SKM-1 treated with dmso at 0.1 percent for 144 hours (cell line): ENCODE data around the gene MXD1.

Experiments
- DNase-seq: peaks from one replicate; lab custom pipeline; 2025; ENCODE audit not compliant: unreplicated experiment; lab: John Stamatoyannopoulos, UW

Gene MXD1

DNA sequence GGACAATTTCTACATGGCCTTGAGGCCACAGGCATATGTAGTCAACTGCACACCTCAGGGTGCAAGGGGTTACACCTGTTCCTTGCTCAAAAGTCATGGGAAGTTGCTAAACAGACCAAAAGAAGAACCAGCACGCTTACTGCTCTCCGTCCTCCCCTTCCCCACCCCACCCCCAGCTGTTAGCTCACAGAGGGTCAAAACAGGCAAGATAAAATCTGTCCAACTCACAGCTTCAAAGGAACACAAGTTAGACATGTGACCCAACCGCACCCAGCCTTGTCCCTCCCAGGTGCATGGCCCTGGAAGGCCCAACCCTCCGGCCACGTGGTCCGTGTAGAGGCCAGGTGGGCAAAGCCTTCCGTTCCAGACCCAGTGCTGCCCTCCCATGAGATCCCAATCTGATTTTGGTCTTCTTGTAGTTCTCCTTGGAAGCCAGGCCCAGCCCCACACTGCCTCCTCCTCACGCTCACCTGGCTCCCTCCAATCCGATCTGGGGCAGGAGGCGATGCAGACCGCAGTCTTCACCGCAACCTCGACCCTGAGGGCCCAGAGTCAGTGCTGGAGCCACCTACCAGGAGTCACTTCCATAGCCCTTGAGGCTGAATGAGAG, 61.0 kb downstream of the MXD1 start:
- DNase-seq: peak; percentile 39

DNA sequence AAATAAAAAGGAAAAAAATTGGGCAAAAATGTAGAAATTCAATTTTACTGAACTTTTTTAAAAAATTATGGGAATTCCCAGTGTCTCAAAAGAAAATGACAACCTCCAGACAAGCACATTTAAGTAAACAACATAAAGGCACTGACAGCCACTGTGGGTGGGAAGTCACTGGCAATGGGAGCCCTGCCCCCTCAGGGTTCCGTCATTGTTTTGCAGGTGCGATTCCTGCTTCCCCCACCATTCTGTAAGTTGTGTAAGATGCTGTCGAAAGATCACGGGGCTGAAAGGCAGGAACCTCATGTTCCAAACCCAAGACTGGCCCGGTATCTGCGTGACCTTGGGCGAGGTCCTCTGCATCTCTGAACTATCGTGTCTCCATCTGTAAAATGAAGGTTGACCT, 62.3 kb downstream of the MXD1 start:
- DNase-seq: no peak

DNA sequence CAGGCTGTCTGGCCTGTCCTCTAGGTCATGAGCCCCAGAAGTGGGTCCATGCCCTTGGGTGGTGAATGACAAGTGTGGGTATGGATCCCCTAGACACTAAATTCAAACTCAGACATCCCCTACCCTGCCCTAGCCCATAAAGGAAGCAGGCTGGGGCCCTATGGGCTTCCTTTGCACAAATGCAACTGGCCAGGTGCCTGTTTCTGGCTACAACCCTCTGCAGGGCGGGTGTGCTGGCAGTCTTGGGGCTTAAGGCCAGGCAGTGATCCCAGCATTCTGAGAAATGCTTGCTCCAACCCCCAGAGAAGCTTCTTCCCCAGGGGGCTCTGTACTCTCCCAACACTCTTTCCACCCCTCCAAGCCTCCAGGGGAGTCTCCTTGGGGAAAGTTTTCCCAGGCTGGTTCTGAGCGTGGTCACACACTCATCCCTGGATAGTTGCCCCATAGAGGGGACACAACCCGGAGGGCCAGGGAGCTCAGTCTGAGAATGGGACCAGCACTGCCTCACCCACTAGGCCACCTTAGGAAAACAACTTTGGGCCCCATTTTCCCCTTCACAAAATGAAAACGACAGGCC, 63.1 kb downstream of the MXD1 start:
- no peak for DNase-seq

DNA sequence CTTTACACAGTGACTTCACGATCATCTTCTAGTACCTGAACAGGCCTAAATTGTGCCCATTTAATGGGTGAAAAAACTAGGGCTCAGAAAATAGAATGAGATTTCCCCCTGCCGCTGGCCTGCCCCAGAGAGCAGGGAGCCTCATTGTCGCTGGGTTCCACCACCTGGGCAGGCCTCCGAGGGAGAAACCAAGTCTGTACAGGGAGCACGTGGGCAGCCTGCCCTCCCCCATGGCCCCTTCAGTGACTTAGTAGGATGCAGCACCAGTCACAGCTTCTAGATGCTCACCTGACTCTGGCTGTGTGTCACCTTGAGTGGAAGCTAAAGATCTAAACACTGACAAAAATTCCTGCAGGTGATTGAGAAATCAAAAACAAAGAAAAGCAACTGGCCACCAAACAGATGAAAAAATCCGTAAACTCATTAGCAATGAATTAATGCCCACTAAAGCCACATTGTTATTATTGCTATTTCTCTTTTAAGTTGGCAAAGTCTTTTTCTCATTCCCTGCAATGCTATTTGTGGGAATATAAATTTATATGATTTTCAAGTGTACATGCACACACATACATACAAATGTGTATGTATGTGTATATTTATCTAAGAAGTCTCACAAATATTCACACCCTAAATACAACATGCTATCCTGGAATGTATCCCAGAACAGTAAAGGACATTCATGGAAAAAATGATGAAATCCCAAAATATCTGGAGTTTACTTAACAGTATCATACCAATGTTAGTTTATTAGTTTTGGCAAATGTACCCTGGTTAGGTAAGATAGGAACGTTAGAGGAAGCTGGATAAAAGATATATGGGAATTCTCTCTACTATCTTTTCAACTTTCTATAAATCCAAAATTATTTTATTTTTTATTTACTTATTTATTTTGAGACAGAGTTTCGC, 65.2 kb downstream of the MXD1 start:
- no peak for DNase-seq

DNA sequence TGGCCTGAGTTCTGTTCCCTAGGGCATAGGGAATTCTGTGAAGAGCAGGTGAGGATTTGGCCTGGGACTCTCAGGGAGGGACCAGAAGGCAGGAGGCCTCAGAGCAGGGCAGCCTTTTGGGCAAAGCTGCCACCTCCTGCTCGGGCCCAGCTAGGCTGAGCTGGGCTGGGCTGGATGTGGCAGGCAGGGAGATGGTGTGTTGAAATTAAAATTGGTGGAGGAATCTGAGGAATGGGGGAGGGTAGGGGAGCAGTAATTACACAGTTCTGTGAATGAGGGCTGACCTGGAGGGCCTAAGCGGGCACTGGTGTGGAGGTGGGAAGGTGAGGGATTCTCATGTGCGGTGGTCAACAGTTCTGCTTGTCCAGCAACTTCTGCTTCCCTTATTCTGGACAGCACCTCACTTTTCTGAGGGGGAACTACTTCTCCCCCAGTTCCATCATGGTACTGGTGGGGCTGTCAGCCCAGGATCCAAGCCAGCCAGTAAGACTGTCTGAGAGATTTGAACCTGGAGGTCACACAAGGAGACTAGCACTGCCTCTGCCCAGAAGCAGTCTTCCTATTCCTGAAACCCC, 68.6 kb downstream of the MXD1 start:
- no peak for DNase-seq

DNA sequence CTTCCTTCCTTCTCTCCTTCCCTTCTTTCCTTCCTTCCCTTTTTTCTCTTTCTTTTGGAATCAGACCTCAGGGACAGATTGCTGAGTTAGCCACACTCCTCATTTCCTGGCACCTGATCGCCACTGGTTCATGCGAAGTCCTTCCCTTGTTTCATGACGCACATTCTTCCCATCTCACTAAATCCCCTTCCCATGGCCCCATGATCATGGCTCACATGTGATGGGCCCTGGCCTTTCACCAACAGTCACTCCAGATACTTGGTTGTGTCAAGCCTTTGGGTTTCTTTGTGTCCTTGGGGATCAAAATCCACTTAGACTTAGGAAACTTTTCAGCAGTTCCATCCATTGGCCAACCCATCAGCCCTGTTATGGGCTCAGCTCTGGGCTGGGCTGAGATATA, 70.3 kb downstream of the MXD1 start:
- no peak for DNase-seq

DNA sequence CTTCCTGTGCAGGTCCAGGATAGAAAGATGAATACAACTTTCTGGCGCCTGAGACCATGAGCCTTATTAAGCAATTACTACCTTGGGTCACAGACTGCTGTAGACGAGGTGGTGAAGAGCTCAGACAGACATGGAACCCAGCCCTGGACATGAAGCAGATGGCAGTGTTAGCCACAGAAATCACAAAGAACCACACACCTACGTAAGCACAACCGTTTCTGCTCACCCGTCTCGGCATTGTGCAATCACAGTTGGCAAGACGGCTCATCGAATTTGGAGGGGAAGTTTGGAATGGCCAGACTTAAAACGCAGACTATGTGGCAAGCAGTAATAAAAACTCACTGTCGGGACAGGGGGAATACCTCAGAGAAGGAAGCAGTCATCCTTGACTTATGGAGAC, 70.8 kb downstream of the MXD1 start:
- DNase-seq: peak; percentile 96

DNA sequence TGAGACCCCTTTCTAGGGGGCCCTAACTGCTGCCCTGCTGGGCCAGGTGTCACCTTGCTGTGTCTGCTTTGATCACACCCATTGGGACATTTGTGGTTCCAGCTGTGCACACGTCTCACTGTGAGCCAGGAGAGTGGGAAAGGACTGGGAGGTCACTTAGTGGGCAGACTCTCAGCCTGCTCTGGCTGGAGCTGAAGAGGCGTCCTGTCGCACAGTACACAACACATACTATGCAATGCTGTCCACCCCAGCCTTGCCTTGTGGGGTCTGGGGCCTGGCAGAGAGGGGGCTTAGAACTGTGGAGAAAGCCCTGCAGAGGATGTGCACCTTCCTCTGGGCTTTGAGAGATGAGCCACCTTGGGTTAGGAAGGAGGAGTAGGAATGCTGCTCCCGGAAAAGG, 71.8 kb downstream of the MXD1 start:
- no peak for DNase-seq

DNA sequence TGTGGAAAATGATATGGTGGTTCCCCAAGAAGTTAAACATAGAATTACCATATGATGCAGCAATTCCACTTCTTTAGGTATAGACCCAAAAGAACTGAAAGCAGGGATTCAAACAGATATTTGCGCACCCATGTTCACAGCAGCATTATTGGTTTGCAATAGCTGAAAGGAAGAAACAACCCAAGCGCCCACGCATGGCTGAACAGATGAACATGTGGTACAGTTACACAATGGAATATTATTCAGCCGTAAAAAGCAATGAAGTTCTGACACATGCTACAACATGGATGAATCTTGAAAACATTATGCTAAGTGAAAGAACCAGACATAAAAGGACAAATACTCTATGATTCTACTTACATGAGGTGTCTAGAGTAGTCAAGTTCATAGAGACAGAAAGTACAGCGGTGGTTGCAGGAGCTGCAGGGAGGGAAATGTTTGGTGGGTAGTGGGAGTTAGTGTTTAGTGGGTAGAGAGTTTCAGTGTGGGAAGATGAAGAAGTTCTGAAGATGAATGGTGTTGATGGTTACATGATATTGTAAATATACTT, 73.3 kb downstream of the MXD1 start:
- DNase-seq: no peak

DNA sequence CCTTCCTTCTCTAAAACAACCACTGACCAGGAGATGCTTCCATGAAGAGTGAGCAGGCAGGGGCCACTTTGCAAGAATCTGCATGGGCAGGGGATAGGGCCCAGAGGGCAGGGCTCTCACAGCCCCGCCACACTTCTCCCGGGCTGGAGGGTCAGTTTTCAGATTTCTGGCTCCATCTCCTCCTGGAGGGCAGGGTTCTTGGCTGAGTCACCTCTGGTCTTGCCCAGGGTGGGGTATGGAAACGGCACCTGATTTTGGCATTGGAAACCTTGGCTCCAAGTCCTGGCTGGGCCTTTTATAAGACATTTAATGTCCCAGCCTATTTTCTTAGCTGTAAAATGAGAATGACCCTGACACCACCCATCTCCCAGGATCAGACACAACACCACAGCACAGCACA, 74.1 kb downstream of the MXD1 start:
- DNase-seq: no peak

DNA sequence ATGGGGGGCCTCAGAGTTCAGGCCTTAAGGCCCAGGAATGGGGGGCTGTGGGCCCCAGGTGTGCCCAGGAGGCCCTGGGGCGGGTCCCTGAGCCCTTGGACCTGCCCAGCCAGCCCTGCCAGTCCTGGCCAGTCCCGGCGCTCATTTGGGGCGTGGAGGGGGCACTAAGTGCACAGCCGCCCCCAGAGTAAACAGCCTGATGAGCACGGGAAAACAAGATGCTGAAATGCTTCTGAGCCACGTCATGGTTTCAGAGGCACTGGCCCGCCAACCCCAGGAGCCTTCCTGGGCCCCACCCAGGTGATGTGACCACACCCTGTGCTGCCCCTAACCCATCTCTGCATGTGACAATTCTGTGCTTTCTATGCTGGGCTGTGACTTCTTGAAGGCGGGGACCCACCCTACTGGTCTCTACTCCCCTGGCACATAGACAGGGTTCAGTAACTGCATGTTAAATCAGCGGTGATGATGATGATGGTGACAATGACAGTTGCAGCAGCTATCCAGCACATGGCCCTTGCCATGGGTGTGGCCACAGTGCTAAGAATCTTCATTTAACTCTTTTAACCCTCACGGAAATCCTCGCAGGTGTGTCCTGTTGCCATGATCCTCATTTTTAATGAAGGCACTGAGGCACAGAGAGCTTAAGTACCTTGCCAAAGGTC, 74.7 kb downstream of the MXD1 start:
- DNase-seq: no peak
